Peyer's patch (tissue), 4 donors: Measurements from ENCODE around the gene TMEM220. TPM values are rescaled to one million over a fixed set of nuclear protein-coding genes. Genes with fewer than 3 reads are reported as not detected.

ENCODE experiments used
- DNase-seq, 3 donors: peaks; one replicate each; pipeline ENCODE4 v3.0.0-alpha.2; 2017 to 2019
- H3K27ac ChIP-seq, 4 donors: fragments of 200-600 bp; sonication (generic); one replicate each; pipeline ENCODE4 v1.5.1; 2016 to 2019
- H3K27me3 ChIP-seq, 2 donors: fragments of 200-600 bp; sonication (generic); one replicate each; pipeline ENCODE4 v1.5.1; 2019
- H3K36me3 ChIP-seq, 3 donors: fragments of 200-600 bp; sonication (generic); one replicate each; pipeline ENCODE4 v1.5.1; 2016 to 2019
- H3K4me1 ChIP-seq, 4 donors: fragments of 200-600 bp; sonication (generic); one replicate each; pipeline ENCODE4 v1.5.1; 2016 to 2019
- H3K4me3 ChIP-seq, 4 donors: fragments of 200-600 bp; sonication (generic); 1 replicate in 3 of 4; 2 replicates in 1 of 4; pipeline ENCODE4 v1.5.1; 2016 to 2019; ENCODE audit warnings: mild to moderate bottlenecking in 1 of 4
- H3K9me3 ChIP-seq, 4 donors: fragments of 200-600 bp; sonication (generic); one replicate each; pipeline ENCODE4 v1.5.1; 2016 to 2019; ENCODE audit warnings: mild to moderate bottlenecking in 1 of 4
- CTCF ChIP-seq, 6 experiments: fragments of 450-650 bp in 4 of 6; fragments of 200-600 bp in 2 of 6; sonication (generic) in 1 of 6; IDR thresholded peaks; one replicate each; pipeline ENCODE4 v1.5.1; 2017 to 2019; ENCODE audit warnings: antibody characterized with exemption in 6 of 6, mild to moderate bottlenecking in 3 of 6, moderate library complexity in 1 of 6
- POLR2A ChIP-seq, 2 donors: fragments of 450-650 bp; IDR thresholded peaks; one replicate each; pipeline ENCODE4 v1.5.1; 2017; ENCODE audit warnings: antibody characterized with exemption in 2 of 2, mild to moderate bottlenecking in 2 of 2, moderate library complexity in 2 of 2
- total RNA-seq, 4 donors: library from RNA; depleted of rRNA; stranded (reverse); fragments of >200 nt; gene quantifications; one replicate each; pipeline ENCODE4 v1.1.0, GENCODE V29; 2016

The TMEM220 gene
- total RNA-seq, 4 donors from 2014 or later = 14.6 to 56.1 (median 23.4) TPM

GRCh38 chr17:10745231-10745630 is 15.4 kb upstream of the TMEM220 start:
- H3K27me3 ChIP-seq = no peaks in the 10 kb centered on the region
- peaks cover 0 to 4% (median 0%) of the 10 kb centered on the region in 4 donors for H3K4me1 ChIP-seq
- no peaks in the 10 kb centered on the region for H3K36me3 ChIP-seq
- no peak overlapping the region for H3K4me3 ChIP-seq
- peak overlapping the region in 1 of 4 donors; percentile 23 for H3K27ac ChIP-seq
- no peaks in the 10 kb centered on the region for H3K9me3 ChIP-seq
- DNase-seq = no peak
- TF ChIP-seq POLR2A (IDR thresholded peaks at IDR 0.05) (no peak), CTCF (IDR thresholded peaks at IDR 0.05) (no peak)

- Histone ChIP-seq H3K27me3 (no peaks in the 10 kb centered on the region), H3K4me1 (peaks cover 0 to 4% (median 0%) of the 10 kb centered on the region in 4 donors), H3K4me3 (no peak overlapping the region), H3K9me3 (no peaks in the 10 kb centered on the region), H3K36me3 (no peaks in the 10 kb centered on the region), H3K27ac (peak overlapping the region in 1 of 4 donors; percentile 23)
- DNase-seq = peak in 2 of 3 donors; percentile 25 to 52
- TF ChIP-seq POLR2A (IDR thresholded peaks at IDR 0.05) (no peak), CTCF (IDR thresholded peaks at IDR 0.05) (no peak)
These were observed 14.7 kb upstream of the TMEM220 start for GRCh38 chr17:10744501-10745000.

- Histone ChIP-seq H3K36me3 (no peaks in the 10 kb centered on the region), H3K4me1 (peaks cover 0 to 8% (median under 1%) of the 10 kb centered on the region in 4 donors), H3K9me3 (no peaks in the 10 kb centered on the region), H3K27ac (no peak overlapping the region), H3K4me3 (no peak overlapping the region), H3K27me3 (no peaks in the 10 kb centered on the region)
- peak in 1 of 3 donors; percentile 35 for DNase-seq
- TF ChIP-seq CTCF (IDR thresholded peaks at IDR 0.05) (no peak), POLR2A (IDR thresholded peaks at IDR 0.05) (no peak)
These were observed 13.6 kb upstream of the TMEM220 start for GRCh38 chr17:10743316-10744009.

- H3K27ac ChIP-seq = no peak overlapping the region
- no peaks in the 10 kb centered on the region for H3K36me3 ChIP-seq
- TF ChIP-seq POLR2A (IDR thresholded peaks at IDR 0.05) = no peak
- no peak for TF ChIP-seq CTCF (IDR thresholded peaks at IDR 0.05)
- no peak overlapping the region for H3K4me3 ChIP-seq
- DNase-seq = peak in 1 of 3 donors; percentile 34
- no peaks in the 10 kb centered on the region for H3K27me3 ChIP-seq
- peaks cover 0 to 18% (median 4%) of the 10 kb centered on the region in 4 donors for H3K4me1 ChIP-seq
- H3K9me3 ChIP-seq = no peaks in the 10 kb centered on the region
These were observed 12.6 kb upstream of the TMEM220 start for GRCh38 chr17:10742431-10742830.

- Histone ChIP-seq H3K9me3 (no peaks in the 10 kb centered on the region), H3K4me3 (no peak overlapping the region), H3K36me3 (no peaks in the 10 kb centered on the region), H3K4me1 (peaks cover 0 to 18% (median 4%) of the 10 kb centered on the region in 4 donors), H3K27ac (no peak overlapping the region), H3K27me3 (no peaks in the 10 kb centered on the region)
- TF ChIP-seq POLR2A (IDR thresholded peaks at IDR 0.05) (no peak), CTCF (IDR thresholded peaks at IDR 0.05) (no peak)
- DNase-seq = peak in 1 of 3 donors; percentile 42
These were observed 11.8 kb upstream of the TMEM220 start for GRCh38 chr17:10741416-10742135.
